H9 (cell line): ENCODE data around the gene KRT74. TPM values are rescaled to one million over a fixed set of nuclear protein-coding genes. Genes with fewer than 3 reads are reported as not detected.
A peak's percentile ranks its signal among the peaks of the same experiment; 100 is the strongest.

Experiments
- DNase-seq: peaks from one replicate; pipeline ENCODE4 v3.0.0-alpha.2; 2017
- H2AFZ ChIP-seq: one replicate; pipeline ENCODE4 v1.6.1; 2013; ENCODE audit warnings: mild to moderate bottlenecking, low read length, control low read depth, moderate library complexity
- H2AK5ac ChIP-seq: 2 replicates; pipeline ENCODE4 v1.6.1; 2013; ENCODE audit warnings: low read length, control low read depth, mixed read lengths; ENCODE audit not compliant: insufficient read length
- H2BK120ac ChIP-seq: one replicate; pipeline ENCODE4 v1.6.1; 2013; ENCODE audit warnings: low read depth, mild to moderate bottlenecking, low read length, control low read depth, inconsistent platforms; ENCODE audit not compliant: poor library complexity, severe bottlenecking
- H2BK12ac ChIP-seq: 2 replicates; pipeline ENCODE4 v1.6.1; 2013; ENCODE audit warnings: low read length, control low read depth, mixed read lengths, low read depth; ENCODE audit not compliant: insufficient read length
- H2BK15ac ChIP-seq: 2 replicates; pipeline ENCODE4 v1.6.1; 2013; ENCODE audit warnings: low read depth, low read length, control low read depth
- H2BK20ac ChIP-seq: one replicate; pipeline ENCODE4 v1.6.1; 2013; ENCODE audit warnings: low read depth, mild to moderate bottlenecking, low read length, control low read depth, inconsistent platforms; ENCODE audit not compliant: poor library complexity, severe bottlenecking
- H2BK5ac ChIP-seq: 2 replicates; pipeline ENCODE4 v1.6.1; 2013; ENCODE audit warnings: low read length, control low read depth, mixed read lengths; ENCODE audit not compliant: insufficient read length
- H3K14ac ChIP-seq: 2 replicates; pipeline ENCODE4 v1.6.1; 2013; ENCODE audit warnings: low read length, control low read depth; ENCODE audit not compliant: insufficient read depth
- H3K18ac ChIP-seq: 2 replicates; pipeline ENCODE4 v1.6.1; 2013; ENCODE audit warnings: low read depth, mild to moderate bottlenecking, mixed read lengths, low read length, control low read depth; ENCODE audit not compliant: insufficient read length
- H3K23ac ChIP-seq: 2 replicates; pipeline ENCODE4 v1.6.1; 2013; ENCODE audit warnings: low read length, control low read depth, mixed read lengths, low read depth; ENCODE audit not compliant: insufficient read length
- H3K23me2 ChIP-seq: 2 replicates; pipeline ENCODE4 v1.6.1; 2013; ENCODE audit warnings: low read depth, mild to moderate bottlenecking, mixed read lengths, low read length, control low read depth; ENCODE audit not compliant: insufficient read length, poor library complexity, severe bottlenecking
- H3K27ac ChIP-seq: 2 replicates; pipeline ENCODE4 v1.5.1; 2013; ENCODE audit warnings: low read length, control low read depth, mixed read lengths, low read depth; ENCODE audit not compliant: insufficient read length
- H3K27me3 ChIP-seq: 2 replicates; pipeline ENCODE4 v1.6.1; 2013; ENCODE audit warnings: low read length, control low read depth, inconsistent platforms; ENCODE audit not compliant: insufficient read depth
- H3K4ac ChIP-seq: 2 replicates; pipeline ENCODE4 v1.6.1; 2013; ENCODE audit warnings: low read depth, mild to moderate bottlenecking, control low read depth, inconsistent platforms, low read length, moderate library complexity
- H3K4me1 ChIP-seq: 2 replicates; pipeline ENCODE4 v1.6.1; 2013; ENCODE audit warnings: low read length, control low read depth, inconsistent platforms; ENCODE audit not compliant: insufficient read depth
- H3K4me2 ChIP-seq: 2 replicates; pipeline ENCODE4 v1.6.1; 2013; ENCODE audit warnings: low read length, control low read depth, mixed read lengths; ENCODE audit not compliant: insufficient read length, insufficient read depth
- H3K56ac ChIP-seq: 2 replicates; pipeline ENCODE4 v1.6.1; 2013; ENCODE audit warnings: low read depth, mild to moderate bottlenecking, mixed read lengths, low read length, control low read depth; ENCODE audit not compliant: insufficient read length
- H3K79me1 ChIP-seq: 2 replicates; pipeline ENCODE4 v1.6.1; 2013; ENCODE audit warnings: low read depth, mild to moderate bottlenecking, moderate library complexity, low read length, control low read depth, inconsistent platforms; ENCODE audit not compliant: insufficient read depth, poor library complexity, severe bottlenecking
- H3K79me2 ChIP-seq: 2 replicates; pipeline ENCODE4 v1.6.1; 2013; ENCODE audit warnings: low read length, control low read depth, inconsistent platforms; ENCODE audit not compliant: insufficient read depth
- H3K9ac ChIP-seq: 2 replicates; pipeline ENCODE4 v1.6.1; 2013; ENCODE audit warnings: low read length, control low read depth, mixed read lengths; ENCODE audit not compliant: insufficient read length; ENCODE audit errors: extremely low read depth
- H3K9me3 ChIP-seq: one replicate; pipeline ENCODE4 v1.6.1; 2013; ENCODE audit warnings: low read depth, low read length, inconsistent platforms; ENCODE audit not compliant: control insufficient read depth
- H3T11ph ChIP-seq: one replicate; pipeline ENCODE4 v1.6.1; 2013; ENCODE audit warnings: mild to moderate bottlenecking, low read length, control low read depth, inconsistent platforms
- H4K20me1 ChIP-seq: one replicate; pipeline ENCODE4 v1.6.1; 2013; ENCODE audit not compliant: control insufficient read depth, insufficient read length, insufficient read depth
- H4K5ac ChIP-seq: 2 replicates; pipeline ENCODE4 v1.6.1; 2013; ENCODE audit warnings: low read depth, mild to moderate bottlenecking, mixed read lengths, low read length, control low read depth; ENCODE audit not compliant: insufficient read length
- H4K8ac ChIP-seq: replicated peaks from 2 replicates; pipeline ENCODE4 v1.6.1; 2013; ENCODE audit warnings: low read length, control low read depth, mixed read lengths, low read depth; ENCODE audit not compliant: insufficient read length
- H4K91ac ChIP-seq: 2 replicates; pipeline ENCODE4 v1.6.1; 2013; ENCODE audit warnings: low read depth, mild to moderate bottlenecking, moderate library complexity, mixed read lengths, low read length, control low read depth; ENCODE audit not compliant: insufficient read length
- H3K27ac Mint-ChIP-seq, 3 experiments: 2 replicates in 2 of 3; 3 replicates in 1 of 3; pipeline ENCODE4 v1.8.0; 2020 to 2021; ENCODE audit warnings: mixed read lengths in 3 of 3, mild to moderate bottlenecking in 1 of 3, moderate library complexity in 1 of 3
- H3K27me3 Mint-ChIP-seq: 2 replicates; pipeline ENCODE4 v1.8.0; 2021; ENCODE audit warnings: low read depth, mild to moderate bottlenecking, moderate library complexity, mixed read lengths
- H3K36me3 Mint-ChIP-seq, 3 experiments: 2 replicates in 2 of 3; 3 replicates in 1 of 3; pipeline ENCODE4 v1.8.0; 2020 to 2021; ENCODE audit warnings: low read depth in 3 of 3, mixed read lengths in 3 of 3; ENCODE audit not compliant: insufficient read depth in 1 of 3
- H3K4me1 Mint-ChIP-seq, 2 experiments: 2 replicates each; pipeline ENCODE4 v1.8.0; 2020; ENCODE audit warnings: mixed read lengths in 2 of 2
- H3K4me3 Mint-ChIP-seq, 2 experiments: 2 replicates in 1 of 2; 3 replicates in 1 of 2; pipeline ENCODE4 v1.8.0; 2020 to 2021; ENCODE audit warnings: mild to moderate bottlenecking in 2 of 2, mixed read lengths in 2 of 2, moderate library complexity in 1 of 2
- H3K9me3 Mint-ChIP-seq, 2 experiments: 2 replicates in 1 of 2; 3 replicates in 1 of 2; pipeline ENCODE4 v1.8.0; 2020; ENCODE audit warnings: mild to moderate bottlenecking in 2 of 2, mixed read lengths in 2 of 2, moderate library complexity in 1 of 2
- WGBS: extraction: QIAGEN DNeasy Blood & Tissue Kit; methylation state at CpG from one replicate; pipeline ENCODE4 v1.1.7; 2013; ENCODE audit warnings: missing lambda C conversion rate, low lambda C conversion rate, mixed read lengths; ENCODE audit not compliant: insufficient read length; ENCODE audit errors: extremely low coverage; 5-methylcytosine and 5-hydroxymethylcytosine counted together
- total RNA-seq: library from RNA; stranded (reverse); gene quantifications from 2 replicates; pipeline ENCODE4 v1.2.1, GENCODE V29; 2021
- TF ChIP-seq, protein P1 (sequence below): fragments of 200-600 bp; sonication (generic); conservative IDR thresholded peaks from 3 replicates; pipeline ENCODE4 v1.8.0; 2021; ENCODE audit warnings: antibody characterized with exemption, mild to moderate bottlenecking

Gene KRT74
- total RNA-seq, 1 experiment from 2014 or later = not detected

DNA sequence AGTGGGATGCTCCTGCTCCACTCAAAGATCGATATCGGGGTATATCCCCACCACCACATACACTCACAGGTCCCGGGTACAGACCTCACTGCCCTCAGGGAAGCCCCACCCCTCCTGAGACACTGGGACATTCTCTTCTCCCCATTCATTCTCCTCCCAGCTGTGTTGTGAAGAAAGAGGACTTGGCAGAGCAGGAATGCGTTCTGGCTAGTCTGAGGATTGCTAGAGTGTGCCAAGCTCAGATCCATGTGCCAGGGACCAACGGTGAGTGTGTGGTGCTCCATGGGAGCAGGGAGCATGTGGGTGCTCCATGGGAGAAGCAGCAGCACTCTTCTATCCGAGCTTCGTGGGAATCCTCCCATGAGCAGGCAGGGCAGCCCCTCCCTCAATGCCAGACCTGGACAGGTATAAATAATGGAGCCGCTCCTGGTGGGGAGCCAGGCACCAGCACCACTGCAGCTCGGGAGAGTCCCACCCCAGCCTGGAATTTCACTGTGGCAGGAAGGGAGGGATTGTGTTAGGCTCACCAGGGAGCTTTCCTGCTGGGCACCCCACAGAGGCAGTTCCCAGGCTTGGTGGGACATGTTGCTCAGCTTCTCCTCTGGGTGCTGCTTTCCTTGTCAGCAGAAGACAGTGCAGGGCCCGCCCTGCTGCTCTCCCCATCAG, 51.2 kb downstream of the KRT74 start:
- Histone ChIP-seq H3K9ac (no peak overlapping the region), H3K14ac (no peak overlapping the region; the same call in 1 of the 2 replicates), H3K23ac (no peak overlapping the region), H2BK12ac (no peak overlapping the region), H3K27ac (no peak overlapping the region), H2BK20ac (no peak overlapping the region), H3T11ph (no peak overlapping the region), H4K5ac (no peak overlapping the region), H3K4me1 (no peaks in the 10 kb centered on the region), H4K91ac (no peak overlapping the region), H2AK5ac (no peak overlapping the region), H3K18ac (no peak overlapping the region), H3K4ac (no peak overlapping the region), H4K20me1 (no peaks in the 10 kb centered on the region), H3K79me2 (no peaks in the 10 kb centered on the region), H3K56ac (no peak overlapping the region), H3K79me1 (no peaks in the 10 kb centered on the region), H4K8ac (no peak overlapping the region), H3K23me2 (no peaks in the 10 kb centered on the region), H2BK5ac (no peak overlapping the region), H3K9me3 (no peaks in the 10 kb centered on the region), H3K4me2 (no peak overlapping the region), H2BK15ac (no peak overlapping the region), H2BK120ac (no peak overlapping the region), H3K27me3 (no peaks in the 10 kb centered on the region), H2AFZ (no peak overlapping the region)
- Mint-ChIP-seq H3K36me3 (no peaks in the 10 kb centered on the region), H3K9me3 (no peaks in the 10 kb centered on the region; a peak in 1 of 5 replicates), H3K4me1 (peaks cover 15 to 20% of the 10 kb centered on the region in 2 experiments), H3K27me3 (peaks cover 3% of the 10 kb centered on the region), H3K4me3 (no peak overlapping the region), H3K27ac (peak overlapping the region in 1 of 3 experiments; percentile 34; a peak in 1 of 7 replicates)
- peak; percentile 23 for DNase-seq
- TF ChIP-seq, protein P1, sequence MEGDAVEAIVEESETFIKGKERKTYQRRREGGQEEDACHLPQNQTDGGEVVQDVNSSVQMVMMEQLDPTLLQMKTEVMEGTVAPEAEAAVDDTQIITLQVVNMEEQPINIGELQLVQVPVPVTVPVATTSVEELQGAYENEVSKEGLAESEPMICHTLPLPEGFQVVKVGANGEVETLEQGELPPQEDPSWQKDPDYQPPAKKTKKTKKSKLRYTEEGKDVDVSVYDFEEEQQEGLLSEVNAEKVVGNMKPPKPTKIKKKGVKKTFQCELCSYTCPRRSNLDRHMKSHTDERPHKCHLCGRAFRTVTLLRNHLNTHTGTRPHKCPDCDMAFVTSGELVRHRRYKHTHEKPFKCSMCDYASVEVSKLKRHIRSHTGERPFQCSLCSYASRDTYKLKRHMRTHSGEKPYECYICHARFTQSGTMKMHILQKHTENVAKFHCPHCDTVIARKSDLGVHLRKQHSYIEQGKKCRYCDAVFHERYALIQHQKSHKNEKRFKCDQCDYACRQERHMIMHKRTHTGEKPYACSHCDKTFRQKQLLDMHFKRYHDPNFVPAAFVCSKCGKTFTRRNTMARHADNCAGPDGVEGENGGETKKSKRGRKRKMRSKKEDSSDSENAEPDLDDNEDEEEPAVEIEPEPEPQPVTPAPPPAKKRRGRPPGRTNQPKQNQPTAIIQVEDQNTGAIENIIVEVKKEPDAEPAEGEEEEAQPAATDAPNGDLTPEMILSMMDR = no peak
- WGBS = no CpG with 5 or more reads among the region's 10 CpGs
